ENCODE data around the gene CLK3.

DNA sequence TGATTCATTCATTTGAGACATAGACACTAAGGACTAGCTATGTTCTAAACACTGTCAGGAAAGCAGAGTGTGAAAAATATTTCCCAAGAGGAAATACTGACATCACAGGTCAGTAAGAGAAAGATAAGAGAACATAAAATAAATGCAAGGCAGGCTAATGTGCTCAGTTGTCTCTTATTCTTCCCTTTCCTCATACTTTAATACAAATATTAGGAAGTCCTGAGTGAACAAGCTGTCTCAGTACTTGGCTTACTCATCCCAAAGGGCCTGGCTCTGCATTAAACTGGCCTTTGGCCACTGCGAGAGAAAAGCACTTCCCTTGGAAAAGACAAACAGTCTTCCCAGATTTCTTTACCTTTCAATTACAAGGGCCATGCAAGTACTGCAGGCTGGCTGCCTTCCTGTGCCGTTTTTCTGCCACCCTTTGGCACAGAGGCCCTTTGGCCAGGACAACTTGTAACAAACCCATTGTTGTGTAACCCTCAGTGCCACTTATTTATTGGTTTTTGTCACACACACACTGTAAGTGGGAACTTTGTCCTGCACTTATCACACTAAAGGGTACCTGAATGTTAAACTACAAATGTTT is 48.5 kb downstream of the CLK3 start:
- TF ChIP-seq, protein P1, sequence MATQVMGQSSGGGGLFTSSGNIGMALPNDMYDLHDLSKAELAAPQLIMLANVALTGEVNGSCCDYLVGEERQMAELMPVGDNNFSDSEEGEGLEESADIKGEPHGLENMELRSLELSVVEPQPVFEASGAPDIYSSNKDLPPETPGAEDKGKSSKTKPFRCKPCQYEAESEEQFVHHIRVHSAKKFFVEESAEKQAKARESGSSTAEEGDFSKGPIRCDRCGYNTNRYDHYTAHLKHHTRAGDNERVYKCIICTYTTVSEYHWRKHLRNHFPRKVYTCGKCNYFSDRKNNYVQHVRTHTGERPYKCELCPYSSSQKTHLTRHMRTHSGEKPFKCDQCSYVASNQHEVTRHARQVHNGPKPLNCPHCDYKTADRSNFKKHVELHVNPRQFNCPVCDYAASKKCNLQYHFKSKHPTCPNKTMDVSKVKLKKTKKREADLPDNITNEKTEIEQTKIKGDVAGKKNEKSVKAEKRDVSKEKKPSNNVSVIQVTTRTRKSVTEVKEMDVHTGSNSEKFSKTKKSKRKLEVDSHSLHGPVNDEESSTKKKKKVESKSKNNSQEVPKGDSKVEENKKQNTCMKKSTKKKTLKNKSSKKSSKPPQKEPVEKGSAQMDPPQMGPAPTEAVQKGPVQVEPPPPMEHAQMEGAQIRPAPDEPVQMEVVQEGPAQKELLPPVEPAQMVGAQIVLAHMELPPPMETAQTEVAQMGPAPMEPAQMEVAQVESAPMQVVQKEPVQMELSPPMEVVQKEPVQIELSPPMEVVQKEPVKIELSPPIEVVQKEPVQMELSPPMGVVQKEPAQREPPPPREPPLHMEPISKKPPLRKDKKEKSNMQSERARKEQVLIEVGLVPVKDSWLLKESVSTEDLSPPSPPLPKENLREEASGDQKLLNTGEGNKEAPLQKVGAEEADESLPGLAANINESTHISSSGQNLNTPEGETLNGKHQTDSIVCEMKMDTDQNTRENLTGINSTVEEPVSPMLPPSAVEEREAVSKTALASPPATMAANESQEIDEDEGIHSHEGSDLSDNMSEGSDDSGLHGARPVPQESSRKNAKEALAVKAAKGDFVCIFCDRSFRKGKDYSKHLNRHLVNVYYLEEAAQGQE (IDR thresholded peaks at IDR 0.05; ENCODE audit: insufficient replicate concordance, low read depth): no peak
- TF ChIP-seq CTCF (IDR thresholded peaks at IDR 0.05; ENCODE audit: insufficient read depth, low read length) (no peak), POLR2AphosphoS5 (IDR thresholded peaks at IDR 0.05; ENCODE audit: low read depth) (no peak), SPI1 (IDR thresholded peaks at IDR 0.05; ENCODE audit: borderline replicate concordance, low read depth) (no peak), GABPA (IDR thresholded peaks at IDR 0.05; ENCODE audit: low read depth) (no peak)

All from HL-60 (cell line).